ENCODE results near the gene MKS1. TPM values are rescaled to one million over a fixed set of nuclear protein-coding genes. Genes with fewer than 3 reads are reported as not detected.

MKS1 gene
- total and polyA plus RNA-seq, 2 donors (not counting 1 experiment from before 2014, with no cell fraction given), result 8.7 to 17.8 TPM

- Histone ChIP-seq H3K9me3 (ENCODE audit: control insufficient read depth, insufficient read depth, low read depth, low read length) (no peaks in the 10 kb centered on the region), H2AFZ (ENCODE audit: low read length) (no peak overlapping the region), H3K9ac (ENCODE audit: insufficient read depth, low read length) (no peak overlapping the region), H3K4me3 (replicated peaks in 1 of 4; ENCODE audit: control extremely low read depth in 1 of 4, insufficient read depth in 1 of 4, low read depth in 3 of 4, low read length in 4 of 4) (no peak overlapping the region), H3K27ac (ENCODE audit: insufficient read depth, low read length) (no peak overlapping the region), H3K36me3 (ENCODE audit: control insufficient read depth, insufficient read depth, low read length) (no peaks in the 10 kb centered on the region), H3K27me3 (ENCODE audit: control insufficient read depth, insufficient read depth, low read length) (peaks cover 8% of the 10 kb centered on the region), H3K79me2 (ENCODE audit: control insufficient read depth, insufficient read depth, low read length) (no peaks in the 10 kb centered on the region), H3K4me1 (ENCODE audit: control insufficient read depth, extremely low read depth, insufficient read depth, low read length) (peaks cover 9% of the 10 kb centered on the region), H3K4me2 (ENCODE audit: extremely low read depth, insufficient read depth, low read length) (no peak overlapping the region), H4K20me1 (ENCODE audit: control insufficient read depth, extremely low read depth, insufficient read depth, low read length) (no peaks in the 10 kb centered on the region)
- TF ChIP-seq, protein P1, sequence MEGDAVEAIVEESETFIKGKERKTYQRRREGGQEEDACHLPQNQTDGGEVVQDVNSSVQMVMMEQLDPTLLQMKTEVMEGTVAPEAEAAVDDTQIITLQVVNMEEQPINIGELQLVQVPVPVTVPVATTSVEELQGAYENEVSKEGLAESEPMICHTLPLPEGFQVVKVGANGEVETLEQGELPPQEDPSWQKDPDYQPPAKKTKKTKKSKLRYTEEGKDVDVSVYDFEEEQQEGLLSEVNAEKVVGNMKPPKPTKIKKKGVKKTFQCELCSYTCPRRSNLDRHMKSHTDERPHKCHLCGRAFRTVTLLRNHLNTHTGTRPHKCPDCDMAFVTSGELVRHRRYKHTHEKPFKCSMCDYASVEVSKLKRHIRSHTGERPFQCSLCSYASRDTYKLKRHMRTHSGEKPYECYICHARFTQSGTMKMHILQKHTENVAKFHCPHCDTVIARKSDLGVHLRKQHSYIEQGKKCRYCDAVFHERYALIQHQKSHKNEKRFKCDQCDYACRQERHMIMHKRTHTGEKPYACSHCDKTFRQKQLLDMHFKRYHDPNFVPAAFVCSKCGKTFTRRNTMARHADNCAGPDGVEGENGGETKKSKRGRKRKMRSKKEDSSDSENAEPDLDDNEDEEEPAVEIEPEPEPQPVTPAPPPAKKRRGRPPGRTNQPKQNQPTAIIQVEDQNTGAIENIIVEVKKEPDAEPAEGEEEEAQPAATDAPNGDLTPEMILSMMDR (conservative IDR thresholded peaks at IDR 0.05 in 1 of 2, IDR thresholded peaks at IDR 0.05 in 1 of 2; ENCODE audit: low read depth in 1 of 2, low read length in 2 of 2), result no peak
- no peak for TF ChIP-seq EZH2 (IDR thresholded peaks at IDR 0.05; ENCODE audit: low read length, missing control alignments)
- no peak for DNase-seq (ENCODE audit: low read depth in 2 of 2)
Measured at GRCh38 chr17:58187063-58187462, 32.0 kb downstream of the MKS1 start.

DNA sequence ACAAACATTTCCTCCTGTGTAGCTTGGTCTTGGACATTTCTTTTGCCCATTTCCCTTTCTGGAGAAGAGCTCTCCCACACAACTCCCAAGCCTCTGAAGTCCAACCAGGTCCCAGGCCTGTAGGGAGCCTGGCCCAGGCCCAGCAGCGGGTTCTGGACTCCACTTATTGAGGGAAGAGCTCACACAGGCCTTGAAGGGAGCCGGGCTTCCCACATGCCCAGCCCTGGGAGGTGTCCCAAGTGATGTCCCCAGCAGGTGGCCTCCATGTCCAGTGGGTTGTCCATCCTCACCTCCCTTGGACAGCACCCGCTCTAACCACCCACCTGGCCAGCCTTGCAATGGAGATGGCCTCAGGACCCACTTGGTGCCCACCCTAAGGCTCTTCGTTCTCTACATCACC lies 32.5 kb downstream of the MKS1 start:
- H3K36me3 ChIP-seq (ENCODE audit: control insufficient read depth, insufficient read depth, low read length), result no peaks in the 10 kb centered on the region
- H3K9ac ChIP-seq (ENCODE audit: insufficient read depth, low read length), result no peak overlapping the region
- H3K27ac ChIP-seq (ENCODE audit: insufficient read depth, low read length), result no peak overlapping the region
- H4K20me1 ChIP-seq (ENCODE audit: control insufficient read depth, extremely low read depth, insufficient read depth, low read length), result no peaks in the 10 kb centered on the region
- peaks cover 9% of the 10 kb centered on the region for H3K4me1 ChIP-seq (ENCODE audit: control insufficient read depth, extremely low read depth, insufficient read depth, low read length)
- H3K27me3 ChIP-seq (ENCODE audit: control insufficient read depth, insufficient read depth, low read length), result peaks cover 8% of the 10 kb centered on the region
- H3K4me2 ChIP-seq (ENCODE audit: extremely low read depth, insufficient read depth, low read length), result no peak overlapping the region
- no peak for DNase-seq (ENCODE audit: low read depth in 2 of 2)
- no peaks in the 10 kb centered on the region for H3K79me2 ChIP-seq (ENCODE audit: control insufficient read depth, insufficient read depth, low read length)
- H2AFZ ChIP-seq (ENCODE audit: low read length), result no peak overlapping the region
- TF ChIP-seq, protein P1 (conservative IDR thresholded peaks at IDR 0.05 in 1 of 2, IDR thresholded peaks at IDR 0.05 in 1 of 2; ENCODE audit: low read depth in 1 of 2, low read length in 2 of 2), result no peak
- no peak for TF ChIP-seq EZH2 (IDR thresholded peaks at IDR 0.05; ENCODE audit: low read length, missing control alignments)
- H3K9me3 ChIP-seq (ENCODE audit: control insufficient read depth, insufficient read depth, low read depth, low read length), result no peaks in the 10 kb centered on the region
- H3K4me3 ChIP-seq (replicated peaks in 1 of 4; ENCODE audit: control extremely low read depth in 1 of 4, insufficient read depth in 1 of 4, low read depth in 3 of 4, low read length in 4 of 4), result no peak overlapping the region

DNA sequence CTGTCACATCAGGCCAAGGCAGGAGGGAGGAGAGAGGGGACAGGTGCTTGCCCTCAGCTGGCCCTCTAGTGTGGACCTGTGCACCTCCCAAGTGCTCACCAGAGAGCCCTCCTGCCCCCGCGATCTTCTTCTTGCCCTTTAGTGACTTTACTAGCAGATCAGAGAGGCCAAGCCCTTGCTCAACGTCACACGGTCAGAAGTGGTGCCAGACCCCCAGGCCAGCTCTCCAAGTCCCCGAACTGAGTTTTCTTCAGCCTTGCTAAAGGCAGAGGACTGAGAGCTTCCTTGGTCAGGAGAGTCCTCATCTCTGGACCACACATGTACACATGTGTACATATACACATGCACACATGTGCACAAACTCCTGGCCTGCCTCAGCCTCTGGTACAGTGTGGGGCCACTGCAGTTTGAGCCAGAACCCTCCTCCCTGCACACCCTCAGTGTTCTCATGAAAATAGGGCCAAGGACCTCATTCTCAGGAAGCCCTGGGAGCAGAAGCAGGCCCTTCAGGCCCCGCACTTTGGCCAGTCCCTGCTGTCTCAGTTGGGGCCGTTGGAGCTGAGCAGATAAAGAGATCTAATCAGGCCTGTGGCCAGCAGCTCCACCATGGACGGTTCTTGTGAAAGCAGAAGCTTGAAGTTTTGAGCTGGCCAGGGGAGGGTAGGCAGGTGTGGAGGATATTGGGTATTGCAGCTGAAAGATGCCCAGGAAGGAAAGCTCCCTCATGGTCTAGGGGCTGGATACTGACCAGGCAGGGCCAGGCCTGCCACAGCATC lies 33.9 kb downstream of the MKS1 start:
- H3K36me3 ChIP-seq (ENCODE audit: control insufficient read depth, insufficient read depth, low read length), result no peaks in the 10 kb centered on the region
- TF ChIP-seq EZH2 (IDR thresholded peaks at IDR 0.05; ENCODE audit: low read length, missing control alignments), result no peak
- TF ChIP-seq, protein P1 (conservative IDR thresholded peaks at IDR 0.05 in 1 of 2, IDR thresholded peaks at IDR 0.05 in 1 of 2; ENCODE audit: low read depth in 1 of 2, low read length in 2 of 2), result no peak
- DNase-seq (ENCODE audit: low read depth in 2 of 2), result no peak
- no peaks in the 10 kb centered on the region for H4K20me1 ChIP-seq (ENCODE audit: control insufficient read depth, extremely low read depth, insufficient read depth, low read length)
- H2AFZ ChIP-seq (ENCODE audit: low read length), result no peak overlapping the region
- peaks cover 8% of the 10 kb centered on the region for H3K27me3 ChIP-seq (ENCODE audit: control insufficient read depth, insufficient read depth, low read length)
- no peak overlapping the region for H3K4me2 ChIP-seq (ENCODE audit: extremely low read depth, insufficient read depth, low read length)
- no peaks in the 10 kb centered on the region for H3K79me2 ChIP-seq (ENCODE audit: control insufficient read depth, insufficient read depth, low read length)
- no peaks in the 10 kb centered on the region for H3K9me3 ChIP-seq (ENCODE audit: control insufficient read depth, insufficient read depth, low read depth, low read length)
- H3K4me3 ChIP-seq (replicated peaks in 1 of 4; ENCODE audit: control extremely low read depth in 1 of 4, insufficient read depth in 1 of 4, low read depth in 3 of 4, low read length in 4 of 4), result no peak overlapping the region
- H3K27ac ChIP-seq (ENCODE audit: insufficient read depth, low read length), result no peak overlapping the region
- no peak overlapping the region for H3K9ac ChIP-seq (ENCODE audit: insufficient read depth, low read length)
- peaks cover 7% of the 10 kb centered on the region for H3K4me1 ChIP-seq (ENCODE audit: control insufficient read depth, extremely low read depth, insufficient read depth, low read length)
